GM18951 (cell line): ENCODE results near the gene AUNIP.

Source experiments
- POLR2A ChIP-seq: IDR thresholded peaks from 4 replicates; pipeline ENCODE4 v1.6.1; 2011; ENCODE audit warnings: mild to moderate bottlenecking; ENCODE audit not compliant: insufficient read length, insufficient read depth; ENCODE audit errors: extremely low read depth
- in situ Hi-C: fragments of 300-500 bp; cut with MboI; formaldehyde crosslinking; loops from one replicate; pipeline ENCODE4 v1.12.0; 2022; ENCODE audit warnings: low sequenced_read_pairs, mixed read lengths, inconsistent platforms; ENCODE audit not compliant: unreplicated experiment

The AUNIP gene

DNA sequence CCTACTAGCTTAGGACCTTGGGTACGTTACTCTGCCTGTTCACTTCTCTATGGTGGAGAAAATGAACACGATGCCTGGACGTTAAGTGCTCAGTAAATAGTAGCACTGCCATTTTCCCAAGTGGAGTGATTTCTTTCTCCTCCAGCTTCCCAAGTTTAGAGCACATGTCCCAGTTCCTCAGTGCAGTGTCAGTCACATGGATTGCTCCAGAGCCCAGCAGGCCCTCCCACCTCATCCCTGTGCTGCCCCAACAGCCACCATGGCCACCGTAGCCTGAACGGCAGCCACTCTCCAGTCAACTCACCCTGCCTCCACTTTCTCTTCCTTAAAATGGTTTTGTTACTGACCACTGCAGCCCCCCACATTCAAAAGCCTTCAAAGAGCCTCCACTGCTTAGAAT is 38.5 kb upstream of the AUNIP start:
- in situ Hi-C loops: loop anchor here (5.0 kb wide), 1 partner anchor 100 kb away; the partner anchor contains the start of gene PAFAH2
- TF ChIP-seq POLR2A: no peak

DNA sequence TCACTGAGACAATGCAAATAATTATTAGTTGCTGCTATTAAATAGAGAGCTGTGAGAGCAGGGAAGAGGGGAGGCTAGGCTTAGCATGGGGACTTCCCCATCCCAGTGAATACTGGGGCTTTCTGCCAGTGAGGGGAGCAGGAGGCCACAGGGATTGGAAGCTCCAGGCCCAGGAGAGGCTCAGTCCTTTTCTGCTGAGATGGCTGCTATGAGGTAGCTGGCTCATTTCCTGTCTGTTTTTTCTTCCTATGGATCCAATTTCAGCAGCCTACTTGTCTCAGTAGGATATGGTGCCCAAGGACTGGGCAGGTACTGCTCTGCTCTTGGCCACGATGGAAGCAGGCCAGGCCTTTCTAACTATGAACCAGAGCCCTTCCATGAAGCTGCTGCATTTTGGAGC is 37.0 kb upstream of the AUNIP start:
- in situ Hi-C loops: loop anchor here (5.0 kb wide), 1 partner anchor 101 kb away; the partner anchor contains the start of gene PAFAH2

DNA sequence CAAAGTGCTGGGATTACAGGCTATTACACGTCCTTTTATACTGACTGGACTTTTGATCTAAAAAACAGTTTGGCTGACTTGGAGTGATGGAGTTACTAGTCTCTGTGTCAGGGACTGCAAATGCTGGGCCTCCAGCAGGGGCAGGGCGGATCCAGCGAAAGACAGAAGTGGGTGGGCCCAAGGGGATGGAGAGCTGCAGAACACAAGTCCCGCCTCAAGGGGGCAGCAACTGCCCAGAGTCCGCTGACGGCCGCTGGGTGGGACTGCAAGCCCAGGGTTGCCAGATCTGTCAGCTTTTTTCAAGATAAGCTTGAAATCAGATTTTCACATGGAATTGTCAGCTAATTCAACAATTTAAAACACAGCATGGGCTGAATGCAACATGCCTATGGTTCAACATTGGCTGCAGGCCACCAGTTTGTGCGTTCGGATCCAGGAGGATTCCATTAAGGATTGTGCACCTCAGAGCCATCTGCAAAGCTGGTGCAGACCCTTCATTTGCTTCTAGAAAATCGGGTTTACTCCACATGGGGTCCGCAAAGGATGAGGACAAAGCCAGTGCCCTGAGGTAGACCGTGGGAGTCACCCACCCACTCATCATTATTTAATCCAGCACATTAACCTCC is 36.2 kb upstream of the AUNIP start:
- TF ChIP-seq POLR2A: no peak
- in situ Hi-C loops: loop anchor here (5.0 kb wide), 1 partner anchor 102 kb away; the partner anchor contains the start of gene PAFAH2

More for the DNA sequence above, 37.0 kb upstream of the AUNIP start:
- no peak for TF ChIP-seq POLR2A

DNA sequence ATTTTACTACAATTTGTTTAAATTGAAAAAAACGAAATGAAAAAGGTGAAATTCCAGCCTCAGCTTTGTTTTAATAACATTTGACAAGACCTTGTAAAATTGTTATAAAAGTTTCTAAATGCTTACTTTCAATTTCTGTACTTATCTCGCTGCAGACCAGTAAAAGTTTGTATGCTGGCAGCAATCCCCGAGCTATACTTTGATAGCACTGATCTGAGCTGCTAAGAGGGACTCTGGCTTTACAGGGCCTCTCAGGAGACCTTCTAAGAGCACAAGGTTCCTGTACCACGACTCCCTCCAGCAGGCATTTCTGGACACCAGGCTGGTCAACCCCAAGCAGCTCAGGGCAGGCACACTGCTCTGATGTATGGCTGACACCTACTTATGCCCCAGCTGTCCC is 33.9 kb upstream of the AUNIP start:
- in situ Hi-C loops: no loop called here

DNA sequence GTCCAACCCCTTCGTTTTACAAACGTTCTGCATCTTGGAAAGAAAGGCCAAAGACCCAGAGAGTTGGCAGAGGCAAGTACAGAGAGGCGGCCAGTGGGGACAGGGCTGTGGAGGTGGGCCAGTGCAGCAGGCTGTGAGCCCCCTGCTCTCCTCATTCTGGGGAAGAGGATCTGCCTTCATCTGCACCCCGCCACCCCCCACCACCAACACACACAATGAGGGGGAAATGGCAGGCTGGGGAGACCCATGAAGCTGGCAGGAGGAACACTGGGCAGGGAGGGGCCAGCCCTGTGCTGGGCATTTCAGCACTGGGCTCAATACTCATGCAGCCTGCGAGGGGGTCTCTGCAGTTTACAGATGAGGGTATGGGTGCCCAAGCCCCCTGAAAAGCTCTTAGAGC is 32.3 kb upstream of the AUNIP start:
- TF ChIP-seq POLR2A: no peak
- in situ Hi-C loops: no loop called here

More for the DNA sequence above, 33.9 kb upstream of the AUNIP start:
- no peak for TF ChIP-seq POLR2A

DNA sequence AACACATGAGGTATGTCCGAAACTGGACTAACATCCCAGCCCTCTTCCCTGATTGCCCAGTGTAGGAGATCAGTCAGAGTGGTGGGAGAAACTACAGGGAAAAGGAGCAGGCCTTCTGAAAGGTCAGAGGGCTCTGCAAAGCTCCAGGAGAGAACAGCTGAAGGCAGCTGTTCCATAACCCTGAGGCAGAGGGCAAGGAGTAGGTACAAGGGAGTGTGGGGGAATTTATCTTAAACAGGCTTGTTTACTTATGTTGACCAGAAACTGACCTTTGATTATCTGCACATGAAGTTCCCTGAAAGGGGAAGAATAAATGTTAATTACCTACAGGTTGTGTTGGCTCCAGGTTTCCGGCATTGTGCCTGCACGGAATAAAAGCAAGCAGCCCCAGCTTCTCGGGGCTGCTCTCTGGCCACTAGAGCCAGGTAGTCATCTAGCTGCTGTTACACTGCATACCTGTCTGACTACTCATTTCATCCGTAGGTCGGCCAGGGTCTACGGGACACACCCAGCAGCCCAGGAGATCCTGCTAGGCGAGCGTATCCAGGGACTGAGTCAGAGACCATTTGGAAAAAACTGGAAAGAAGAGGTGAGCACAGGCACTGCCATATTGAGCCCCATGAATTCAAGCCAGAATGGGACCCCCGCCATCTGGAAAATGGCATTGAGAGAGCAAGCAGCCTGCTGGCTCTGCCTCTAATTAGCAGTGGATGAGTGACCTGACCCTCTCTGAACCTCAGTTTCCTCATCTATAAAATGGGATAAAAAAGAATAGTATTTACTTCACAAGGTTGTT is 31.2 kb upstream of the AUNIP start:
- TF ChIP-seq POLR2A: no peak
- in situ Hi-C loops: no loop called here

DNA sequence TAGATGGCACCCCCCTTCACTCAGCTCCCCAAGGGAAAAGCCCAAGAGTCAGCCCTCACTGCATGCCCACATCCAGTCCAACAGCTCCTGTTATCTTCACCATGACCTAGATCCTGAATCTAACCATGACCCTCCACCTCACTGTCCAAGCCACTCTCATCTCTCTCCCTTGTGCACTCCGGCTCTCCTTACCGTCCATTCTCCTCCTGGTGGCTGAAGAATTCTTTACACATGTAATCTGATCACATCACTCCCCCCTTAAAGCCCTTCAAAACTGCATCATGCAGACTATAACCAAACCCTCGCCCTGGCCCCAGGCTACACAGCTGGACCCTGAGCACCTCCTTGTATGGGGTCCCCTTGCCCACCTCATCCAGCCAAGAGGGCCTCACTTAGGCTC is 30.2 kb upstream of the AUNIP start:
- in situ Hi-C loops: no loop called here

DNA sequence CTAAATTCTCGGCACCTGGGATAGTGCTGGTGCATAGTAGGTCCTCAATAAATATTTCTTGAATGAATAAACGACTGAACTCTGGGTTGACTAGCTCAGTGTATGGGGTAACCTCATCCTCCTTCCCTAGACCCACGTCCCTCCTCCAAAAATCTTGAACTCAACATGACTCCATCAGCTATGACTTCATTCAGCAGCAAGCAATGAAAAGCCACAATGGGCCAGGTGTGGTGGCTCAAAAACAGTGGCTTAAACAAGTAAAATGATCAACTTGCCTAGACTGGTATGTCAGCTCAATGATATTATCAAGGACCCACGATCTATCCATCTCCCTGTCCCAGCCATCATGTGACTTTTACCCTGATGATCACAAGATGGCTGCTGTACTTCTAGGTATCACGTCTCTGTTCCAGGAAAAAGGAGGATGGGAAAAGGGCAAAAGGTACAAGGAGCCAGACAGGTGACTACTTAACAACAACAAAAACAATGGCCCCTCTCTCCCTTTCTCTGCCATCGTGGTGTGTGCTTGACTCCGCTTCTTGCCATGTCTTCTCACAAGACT is 29.2 kb upstream of the AUNIP start:
- in situ Hi-C loops: no loop called here
- TF ChIP-seq POLR2A: no peak

More for the DNA sequence above, 30.2 kb upstream of the AUNIP start:
- TF ChIP-seq POLR2A: no peak

DNA sequence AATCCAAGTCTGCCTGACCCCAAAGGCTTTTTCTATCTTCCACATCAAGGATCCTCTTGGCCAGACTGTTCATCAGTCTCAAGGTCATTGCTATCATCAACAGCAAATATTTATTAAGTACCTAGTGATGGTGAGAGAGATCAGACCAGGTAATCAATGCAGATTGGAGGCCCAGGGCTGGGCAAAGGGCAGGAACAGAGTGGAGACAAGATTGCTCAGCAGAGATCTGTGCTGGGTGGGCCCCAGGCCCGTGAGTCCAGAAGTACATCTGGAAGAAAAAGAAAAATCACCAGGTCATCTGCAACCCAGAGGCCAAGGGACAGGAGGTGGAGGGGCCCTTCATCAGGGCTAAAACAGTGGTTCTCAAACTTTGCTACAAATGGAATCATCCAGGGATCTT is 26.3 kb upstream of the AUNIP start:
- in situ Hi-C loops: no loop called here
- TF ChIP-seq POLR2A: no peak

DNA sequence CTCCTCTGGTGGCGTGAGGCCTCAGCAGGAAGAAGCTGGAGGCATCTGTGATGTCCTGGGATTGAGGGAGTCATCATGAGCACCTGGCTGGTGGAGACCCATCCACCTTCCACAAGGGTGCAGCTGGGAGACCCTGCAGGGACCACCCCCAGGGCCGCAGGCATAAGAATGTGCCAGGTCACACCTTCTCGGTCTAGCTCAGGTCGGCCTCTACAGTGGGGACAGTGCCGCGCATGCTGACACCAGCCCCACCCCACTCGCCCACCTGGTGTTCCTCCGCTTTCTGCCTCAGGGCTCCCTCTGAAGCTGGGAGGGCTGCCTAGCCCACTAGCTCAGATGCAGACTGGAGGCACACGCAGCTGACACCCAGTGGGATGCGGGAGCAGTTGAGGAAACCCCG is 22.0 kb upstream of the AUNIP start:
- in situ Hi-C loops: no loop called here
- TF ChIP-seq POLR2A: no peak

DNA sequence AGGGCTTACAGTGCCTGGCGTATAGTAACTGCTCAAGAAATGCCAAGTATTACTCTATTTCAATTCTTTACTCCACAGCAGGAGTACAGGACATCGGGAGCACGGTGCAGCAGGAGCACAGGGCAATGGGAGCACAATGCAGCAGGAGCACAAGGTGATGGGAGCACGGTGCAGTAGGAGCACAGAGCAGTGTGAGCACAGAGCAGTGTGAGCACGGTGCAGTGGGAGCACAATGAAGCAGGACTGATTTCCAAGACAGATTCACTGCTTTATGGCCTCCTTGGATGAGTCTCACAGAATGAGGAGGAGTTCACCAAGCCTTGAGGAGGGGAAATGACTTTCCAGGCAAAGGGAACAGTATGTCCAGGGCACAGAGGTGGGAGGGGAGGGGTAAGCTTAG is 21.3 kb upstream of the AUNIP start:
- in situ Hi-C loops: no loop called here

DNA sequence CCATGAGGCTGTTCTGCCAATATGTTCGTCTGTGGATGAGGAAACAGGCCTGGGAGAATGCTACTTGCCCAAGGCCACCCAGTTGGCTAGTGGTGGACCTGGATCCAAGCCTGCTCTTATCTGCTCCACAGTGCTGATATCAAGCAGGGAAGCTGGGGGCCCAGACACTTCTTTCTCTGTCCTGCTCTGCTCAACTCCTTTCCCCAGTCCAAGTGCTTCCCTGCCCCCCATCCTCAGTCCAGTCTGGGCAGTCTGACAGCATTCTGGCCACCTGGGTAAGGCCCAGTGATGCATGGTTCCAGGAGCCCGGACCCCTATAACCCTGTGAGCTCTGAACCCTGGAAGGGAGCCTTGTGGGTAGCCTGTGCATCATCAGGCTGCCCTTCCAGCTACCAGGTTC is 20.4 kb upstream of the AUNIP start:
- in situ Hi-C loops: no loop called here

More for the DNA sequence above, 21.3 kb upstream of the AUNIP start:
- no peak for TF ChIP-seq POLR2A

DNA sequence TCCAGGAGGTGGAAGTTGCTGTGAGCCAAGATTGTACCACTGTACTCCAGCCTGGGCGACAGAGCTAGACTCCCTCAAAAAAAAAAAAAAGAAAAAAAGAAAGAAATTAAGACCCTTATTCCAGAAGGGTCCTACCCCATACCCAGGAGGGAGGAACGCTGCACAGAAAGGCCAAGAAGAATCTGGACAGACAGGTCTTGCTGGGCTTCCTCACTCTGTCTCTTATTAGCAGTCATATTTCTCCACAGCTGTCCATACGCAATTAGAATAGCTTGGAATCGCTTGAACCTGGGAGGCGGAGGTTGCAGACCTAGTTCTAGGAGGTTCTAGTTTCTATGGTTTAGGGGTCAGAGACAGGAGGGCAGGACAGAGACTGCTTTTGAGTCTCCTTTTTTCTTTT is 19.4 kb upstream of the AUNIP start:
- no peak for TF ChIP-seq POLR2A
- in situ Hi-C loops: no loop called here

More for the DNA sequence above, 20.4 kb upstream of the AUNIP start:
- TF ChIP-seq POLR2A: no peak
